ENCODE results near the gene NMB. TPM values are rescaled to one million over a fixed set of nuclear protein-coding genes. Genes with fewer than 3 reads are reported as not detected.
"Not testable (repeated sequence)": the region's sequence is repeated elsewhere in the genome, so short reads cannot be mapped to it uniquely, and the experiment has no call there.

Gene NMB
- total and polyA plus RNA-seq, 2 donors from 2014 or later = 11.8 to 19.7 TPM

GRCh38 chr15:84643838-84644237, 14.2 kb downstream of the NMB start:
- Histone ChIP-seq H3K36me3 (ENCODE audit: control insufficient read depth in 2 of 3, insufficient read depth in 3 of 3, low read length in 3 of 3) (peaks cover 8 to 71% (median 54%) of the 10 kb centered on the region in 3 donors), H3K9ac (ENCODE audit: low read length in 3 of 3) (no peak overlapping the region), H3K9me3 (ENCODE audit: control insufficient read depth in 2 of 3, insufficient read depth in 1 of 3, low read length in 3 of 3) (no peaks in the 10 kb centered on the region), H3K4me3 (ENCODE audit: low read length in 3 of 3) (no peak overlapping the region), H3K27ac (ENCODE audit: low read depth in 2 of 2, low read length in 2 of 2) (no peak overlapping the region), H3K27me3 (ENCODE audit: control insufficient read depth, insufficient read depth, low read length) (no peaks in the 10 kb centered on the region), H3K4me1 (ENCODE audit: control insufficient read depth in 2 of 3, insufficient read depth in 2 of 3, low read depth in 1 of 3, low read length in 3 of 3) (no peaks in the 10 kb centered on the region)
- DNase-seq (no peak), FAIRE-seq (no peak)
- TF ChIP-seq CTCF (IDR thresholded peaks at IDR 0.05; ENCODE audit: borderline replicate concordance, extremely low read depth, insufficient read depth) = no peak
- intact Hi-C loops (cut with DNase I) = no loop called here

- FAIRE-seq; H3K27ac ChIP-seq (ENCODE audit: low read depth in 2 of 2, low read length in 2 of 2); intact Hi-C loops (cut with DNase I); H3K27me3 ChIP-seq (ENCODE audit: control insufficient read depth, insufficient read depth, low read length); H3K4me3 ChIP-seq (ENCODE audit: low read length in 3 of 3); H3K9me3 ChIP-seq (ENCODE audit: control insufficient read depth in 2 of 3, insufficient read depth in 1 of 3, low read length in 3 of 3); H3K4me1 ChIP-seq (ENCODE audit: control insufficient read depth in 2 of 3, insufficient read depth in 2 of 3, low read depth in 1 of 3, low read length in 3 of 3); DNase-seq; H3K9ac ChIP-seq (ENCODE audit: low read length in 3 of 3): not testable (repeated sequence)
- peaks cover 5 to 69% (median 42%) of the 10 kb centered on the region in 3 donors for H3K36me3 ChIP-seq (ENCODE audit: control insufficient read depth in 2 of 3, insufficient read depth in 3 of 3, low read length in 3 of 3)
Measured at GRCh38 chr15:84642640-84643039, 15.4 kb downstream of the NMB start.

- peaks cover 5 to 63% (median 38%) of the 10 kb centered on the region in 3 donors for H3K36me3 ChIP-seq (ENCODE audit: control insufficient read depth in 2 of 3, insufficient read depth in 3 of 3, low read length in 3 of 3)
- intact Hi-C loops (cut with DNase I); H3K4me3 ChIP-seq (ENCODE audit: low read length in 3 of 3); H3K4me1 ChIP-seq (ENCODE audit: control insufficient read depth in 2 of 3, insufficient read depth in 2 of 3, low read depth in 1 of 3, low read length in 3 of 3); H3K27ac ChIP-seq (ENCODE audit: low read depth in 2 of 2, low read length in 2 of 2); DNase-seq; H3K9me3 ChIP-seq (ENCODE audit: control insufficient read depth in 2 of 3, insufficient read depth in 1 of 3, low read length in 3 of 3); H3K27me3 ChIP-seq (ENCODE audit: control insufficient read depth, insufficient read depth, low read length); H3K9ac ChIP-seq (ENCODE audit: low read length in 3 of 3); FAIRE-seq: not testable (repeated sequence)
Measured at GRCh38 chr15:84641871-84642270, 16.1 kb downstream of the NMB start.

GRCh38 chr15:84638103-84638502, 19.9 kb downstream of the NMB start:
- intact Hi-C loops (cut with DNase I) = no loop called here
- H3K27me3 ChIP-seq (ENCODE audit: control insufficient read depth, insufficient read depth, low read length) = no peaks in the 10 kb centered on the region
- FAIRE-seq (no peak), DNase-seq (no peak)
- TF ChIP-seq CTCF (IDR thresholded peaks at IDR 0.05; ENCODE audit: borderline replicate concordance, extremely low read depth, insufficient read depth) = peak; percentile 20
- H3K4me3 ChIP-seq (ENCODE audit: low read length in 3 of 3) = no peak overlapping the region
- no peak overlapping the region for H3K9ac ChIP-seq (ENCODE audit: low read length in 3 of 3)
- H3K4me1 ChIP-seq (ENCODE audit: control insufficient read depth in 2 of 3, insufficient read depth in 2 of 3, low read depth in 1 of 3, low read length in 3 of 3) = peaks cover 0 to 4% (median 3%) of the 10 kb centered on the region in 3 donors
- peaks cover 8 to 43% (median 17%) of the 10 kb centered on the region in 3 donors for H3K36me3 ChIP-seq (ENCODE audit: control insufficient read depth in 2 of 3, insufficient read depth in 3 of 3, low read length in 3 of 3)
- H3K27ac ChIP-seq (ENCODE audit: low read depth in 2 of 2, low read length in 2 of 2) = peak overlapping the region in 1 of 2 donors; percentile 32
- no peaks in the 10 kb centered on the region for H3K9me3 ChIP-seq (ENCODE audit: control insufficient read depth in 2 of 3, insufficient read depth in 1 of 3, low read length in 3 of 3)

All from kidney (tissue), 14 donors.